ENCODE measurements around the gene SPTB. TPM values are rescaled to one million over a fixed set of nuclear protein-coding genes. Genes with fewer than 3 reads are reported as not detected.
A peak's percentile ranks its signal among the peaks of the same experiment; 100 is the strongest.

SPTB gene
- total and polyA plus RNA-seq, 9 of the 15 experiments (the other 6 are each of a cell fraction or from before 2014, with no cell fraction given) = 0.21 to 45.9 (median 11.7) TPM

DNA sequence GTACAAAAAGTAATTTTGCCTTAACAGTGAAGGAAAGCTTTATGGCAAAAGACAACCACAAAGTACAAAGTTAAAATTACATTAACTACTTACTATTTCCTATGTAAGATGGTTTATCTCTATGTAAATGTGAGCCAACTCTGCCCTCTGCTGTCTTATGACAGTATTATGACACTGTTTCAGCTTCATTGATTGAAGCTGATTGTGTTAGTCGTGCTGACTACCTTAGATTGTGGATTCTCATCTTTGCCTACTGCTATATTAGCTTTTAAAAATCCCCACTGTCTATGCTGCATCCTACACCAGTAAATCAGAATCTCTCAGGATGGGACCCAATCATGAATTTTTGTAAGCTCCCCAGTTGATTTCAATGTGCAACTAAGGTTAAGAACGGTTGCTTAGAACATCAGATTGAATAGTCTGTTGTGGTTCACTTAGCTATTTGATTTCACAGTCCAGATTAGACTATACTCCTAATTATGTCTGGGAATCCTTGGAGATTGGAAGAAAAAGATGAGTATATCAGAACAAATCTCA is 12.2 kb upstream of the SPTB start (continued):
- TF ChIP-seq, protein P1, sequence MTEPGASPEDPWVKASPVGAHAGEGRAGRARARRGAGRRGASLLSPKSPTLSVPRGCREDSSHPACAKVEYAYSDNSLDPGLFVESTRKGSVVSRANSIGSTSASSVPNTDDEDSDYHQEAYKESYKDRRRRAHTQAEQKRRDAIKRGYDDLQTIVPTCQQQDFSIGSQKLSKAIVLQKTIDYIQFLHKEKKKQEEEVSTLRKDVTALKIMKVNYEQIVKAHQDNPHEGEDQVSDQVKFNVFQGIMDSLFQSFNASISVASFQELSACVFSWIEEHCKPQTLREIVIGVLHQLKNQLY (CRISPR knock-in tag; conservative IDR thresholded peaks at IDR 0.05) = no peak
- no peak for TF ChIP-seq CBX2 (IDR thresholded peaks at IDR 0.05; ENCODE audit: insufficient read depth, low read length, poor library complexity, severe bottlenecking)
- TF ChIP-seq ZEB2 (IDR thresholded peaks at IDR 0.05) = no peak
- TF ChIP-seq ZNF311 (CRISPR knock-in tag; IDR thresholded peaks at IDR 0.05) = no peak
- TF ChIP-seq, protein P2, sequence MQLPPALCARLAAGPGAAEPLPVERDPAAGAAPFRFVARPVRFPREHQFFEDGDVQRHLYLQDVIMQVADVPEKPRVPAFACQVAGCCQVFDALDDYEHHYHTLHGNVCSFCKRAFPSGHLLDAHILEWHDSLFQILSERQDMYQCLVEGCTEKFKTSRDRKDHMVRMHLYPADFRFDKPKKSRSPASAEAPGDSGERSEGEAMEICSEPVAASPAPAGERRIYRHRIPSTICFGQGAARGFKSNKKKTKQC (CRISPR knock-in tag; IDR thresholded peaks at IDR 0.05) = no peak

DNA sequence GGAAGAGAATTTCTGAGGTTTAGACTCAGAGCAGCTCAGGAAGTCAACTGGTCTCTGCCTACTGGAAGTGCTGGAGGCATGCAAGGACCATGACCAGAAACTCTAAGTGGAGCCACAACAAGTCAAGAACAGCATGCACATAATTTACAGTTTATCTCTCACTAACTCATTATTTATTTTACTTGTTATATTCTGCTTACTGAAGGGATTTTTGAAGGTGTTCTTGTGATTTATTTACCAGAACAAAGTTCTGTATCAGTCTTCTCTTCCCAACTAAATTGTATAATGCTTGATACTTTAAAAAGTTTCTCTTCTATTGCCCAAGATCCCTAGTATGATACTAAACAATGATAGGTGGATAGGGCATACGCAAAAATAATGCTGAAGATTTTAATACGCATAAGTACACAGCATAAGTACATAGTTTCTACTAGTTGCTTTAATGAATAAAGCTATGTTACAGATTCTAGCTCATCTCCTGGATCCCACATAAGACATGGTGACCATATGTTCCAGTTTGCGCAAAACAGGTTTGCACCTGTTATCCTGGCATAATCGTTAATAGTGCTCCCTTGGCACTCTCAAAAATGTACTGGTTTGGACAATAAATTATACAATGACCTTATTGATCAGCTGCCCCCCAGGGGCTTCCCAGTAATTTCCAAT is 11.6 kb upstream of the SPTB start:
- ChIA-PET CTCF (ENCODE audit: low intra/inter-chr PET ratio) (interaction anchor here (0.6 to 3.8 kb wide), 7 partner anchors 14 to 354 kb away, joined by 3 to 44 read pairs (median 10); no protein-coding TSS in a partner anchor), POLR2A (interaction anchor here (0.6 to 1.9 kb wide), 6 partner anchors 9 to 50 kb away, joined by 3 to 6 read pairs (median 5); no protein-coding TSS in a partner anchor)
- Histone ChIP-seq H3K9me1 (ENCODE audit: control insufficient read depth, insufficient read depth, low read length) (no peaks in the 10 kb centered on the region), H2AFZ (ENCODE audit: low read depth, low read length) (peak overlapping the region; percentile 12; the same call in 1 of the 2 replicates), H3K27ac (ENCODE audit: extremely low read depth, low read depth, low read length) (no peak overlapping the region), H3K4me1 (replicated peaks in 1 of 2; ENCODE audit: control insufficient read depth in 2 of 2, insufficient read depth in 2 of 2, low read length in 2 of 2) (no peaks in the 10 kb centered on the region; a peak in 3 of 5 replicates), H3K36me3 (ENCODE audit: control insufficient read depth, insufficient read depth, low read length) (no peaks in the 10 kb centered on the region), H3K4me3 (no peak overlapping the region), H3K79me2 (ENCODE audit: control insufficient read depth, insufficient read depth, low read length) (no peaks in the 10 kb centered on the region), H3K9ac (ENCODE audit: insufficient read depth in 1 of 2, low read depth in 2 of 2, low read length in 2 of 2) (no peak overlapping the region), H3K27me3 (ENCODE audit: control insufficient read depth in 2 of 2, insufficient read depth in 2 of 2, low read length in 2 of 2) (no peaks in the 10 kb centered on the region), H4K20me1 (replicated peaks; ENCODE audit: control insufficient read depth, insufficient read depth, low read length) (no peaks in the 10 kb centered on the region), H3K4me2 (ENCODE audit: insufficient read depth, low read length) (no peak overlapping the region), H3K9me3 (replicated peaks; ENCODE audit: control insufficient read depth, insufficient read depth, low read depth, low read length) (no peaks in the 10 kb centered on the region)
- WGBS (ENCODE audit: insufficient coverage, low coverage, missing lambda C conversion rate) = 86% methylated on average over 4 of the region's 4 CpGs
- TF ChIP-seq TGIF2 (CRISPR knock-in tag; IDR thresholded peaks at IDR 0.05) (no peak), FOXK2 (conservative IDR thresholded peaks at IDR 0.05 in 1 of 2, IDR thresholded peaks at IDR 0.05 in 1 of 2; ENCODE audit: low read depth in 2 of 2) (no peak), FIP1L1 (IDR thresholded peaks at IDR 0.05; ENCODE audit: low read depth, low read length, poor library complexity, severe bottlenecking) (no peak), SMARCA4 (IDR thresholded peaks at IDR 0.05) (no peak), ZNF316 (IDR thresholded peaks at IDR 0.05) (peak; percentile 45), TCFL5 (CRISPR knock-in tag; conservative IDR thresholded peaks at IDR 0.05) (no peak)
- TF ChIP-seq, protein P3, sequence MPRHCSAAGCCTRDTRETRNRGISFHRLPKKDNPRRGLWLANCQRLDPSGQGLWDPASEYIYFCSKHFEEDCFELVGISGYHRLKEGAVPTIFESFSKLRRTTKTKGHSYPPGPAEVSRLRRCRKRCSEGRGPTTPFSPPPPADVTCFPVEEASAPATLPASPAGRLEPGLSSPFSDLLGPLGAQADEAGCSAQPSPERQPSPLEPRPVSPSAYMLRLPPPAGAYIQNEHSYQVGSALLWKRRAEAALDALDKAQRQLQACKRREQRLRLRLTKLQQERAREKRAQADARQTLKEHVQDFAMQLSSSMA (CRISPR knock-in tag; IDR thresholded peaks at IDR 0.05) = no peak
- DNase-seq (ENCODE audit: extremely low read depth in 1 of 4, low spot score in 3 of 4) (no peak), ATAC-seq (no peak), FAIRE-seq (no peak)
- intact Hi-C loops (cut with micrococcal nuclease) = loop anchor here (5.0 kb wide), 4 partner anchors 69 to 219 kb away; no protein-coding TSS in a partner anchor
- no TSS peak for BruUV-seq (replicated peaks)
- in situ Hi-C loops (cut with MboI) = no loop called here

Measured in K562 (cell line).